ENCODE data around the gene RAD9B.
A peak's percentile ranks its signal among the peaks of the same experiment; 100 is the strongest.
"Not testable (repeated sequence)": the region's sequence is repeated elsewhere in the genome, so short reads cannot be mapped to it uniquely, and the experiment has no call there.

The RAD9B gene

GRCh38 chr12:110501752-110502738, at the start of gene RAD9B, which contains the start of gene VPS29:
Gene RAD9B, plus strand, starts transcription at chr12:110502331. Its CDS starts 7 bp downstream, at chr12:110502338.
Gene VPS29, minus strand, starts transcription at chr12:110502111. Its CDS starts 60 bp downstream, at chr12:110502051.
- DNase-seq = peak; percentile 98

- no peak for DNase-seq
Measured at GRCh38 chr12:110453569-110454296, 48.4 kb upstream of the RAD9B start.

GRCh38 chr12:110458756-110459155, 43.4 kb upstream of the RAD9B start:
- no peak for DNase-seq

GRCh38 chr12:110461189-110461588, 40.9 kb upstream of the RAD9B start:
- not testable (repeated sequence) for DNase-seq

GRCh38 chr12:110465024-110465423, 37.1 kb upstream of the RAD9B start:
- no peak for DNase-seq

- DNase-seq = not testable (repeated sequence)
Measured at GRCh38 chr12:110465765-110466164, 36.4 kb upstream of the RAD9B start.

GRCh38 chr12:110466791-110467190, 35.3 kb upstream of the RAD9B start:
- DNase-seq = no peak

GRCh38 chr12:110467847-110468213, 34.3 kb upstream of the RAD9B start:
- DNase-seq = no peak

- peak; percentile 95 for DNase-seq
Measured at GRCh38 chr12:110468214-110469048, 33.7 kb upstream of the RAD9B start, which contains the start of the genes FAM216A and GPN3. Gene FAM216A, plus strand, starts transcription at chr12:110468845. Its CDS starts 31 bp downstream, at chr12:110468876. Gene GPN3, minus strand, starts transcription at chr12:110468257. Its CDS starts 54 bp downstream, at chr12:110468203.

GRCh38 chr12:110475426-110475825, 26.7 kb upstream of the RAD9B start:
- no peak for DNase-seq

- no peak for DNase-seq
Measured at GRCh38 chr12:110498984-110499706, 3.0 kb upstream of the RAD9B start.

GRCh38 chr12:110501399-110501751, 756 bp upstream of the RAD9B start:
- DNase-seq = peak; percentile 43

GRCh38 chr12:110503432-110503831, 1.3 kb downstream of the RAD9B start:
- DNase-seq = no peak

GRCh38 chr12:110505332-110505731, 3.2 kb downstream of the RAD9B start:
- no peak for DNase-seq

- no peak for DNase-seq
Measured at GRCh38 chr12:110508071-110508586, 6.0 kb downstream of the RAD9B start.

GRCh38 chr12:110513842-110514241, 11.7 kb downstream of the RAD9B start:
- DNase-seq = no peak

GRCh38 chr12:110514363-110514762, 12.2 kb downstream of the RAD9B start:
- no peak for DNase-seq

- DNase-seq = no peak
Measured at GRCh38 chr12:110516995-110517394, 14.9 kb downstream of the RAD9B start.

- DNase-seq = not testable (repeated sequence)
Measured at GRCh38 chr12:110518014-110518413, 15.9 kb downstream of the RAD9B start.

- DNase-seq = not testable (repeated sequence)
Measured at GRCh38 chr12:110520876-110521712, 19.0 kb downstream of the RAD9B start.
